SK-N-SH (cell line): ENCODE measurements around the gene DLGAP5. TPM values are rescaled to one million over a fixed set of nuclear protein-coding genes. Genes with fewer than 3 reads are reported as not detected.

ENCODE experiments used
- CTCF ChIA-PET: fragments of 300-600, 350-600 bp; formaldehyde crosslinking; extraction: SDS; loops from one replicate; lab custom pipeline; 2021; lab: Yijun Ruan, JAX
- POLR2A ChIA-PET: fragments of 350-600 bp; sonication (Branson Sonifier 250); formaldehyde crosslinking; extraction: SDS; loops from one replicate; lab custom pipeline; 2020; ENCODE audit warnings: antibody characterized with exemption, inconsistent platforms; lab: Yijun Ruan, JAX
- DNase-seq: peaks from one replicate; pipeline ENCODE4 v3.0.0; 2012
- H2AFZ ChIP-seq: fragments of 200-600 bp; sonication (generic); 2 replicates; pipeline ENCODE4 v1.8.1; 2016; ENCODE audit warnings: antibody characterized with exemption, mild to moderate bottlenecking, low read depth
- H3F3A ChIP-seq: fragments of 200-600 bp; sonication (generic); replicated peaks from 2 replicates; pipeline ENCODE3; 2016; ENCODE audit warnings: antibody characterized with exemption, mild to moderate bottlenecking; ENCODE audit not compliant: insufficient read depth
- H3K27ac ChIP-seq, 2 experiments: fragments of 200-500 bp in 1 of 2; fragments of 200-600 bp in 1 of 2; sonication (Bioruptor generic) in 1 of 2; sonication (generic), shearing (Covaris generic) in 1 of 2; 2 replicates each; pipeline versions ENCODE4 v1.5.1 to v1.6.1; 2014 to 2016; ENCODE audit warnings: low read depth in 2 of 2, inconsistent platforms in 1 of 2, low read length in 1 of 2, mild to moderate bottlenecking in 1 of 2, mixed read lengths in 1 of 2
- H3K27me3 ChIP-seq: fragments of 200-600 bp; sonication (generic), shearing (Covaris generic); 2 replicates; pipeline ENCODE4 v1.6.1; 2016; ENCODE audit warnings: mixed run types; ENCODE audit not compliant: insufficient read depth
- H3K36me3 ChIP-seq, 2 experiments: fragments of 200-500 bp in 1 of 2; fragments of 200-600 bp in 1 of 2; sonication (Bioruptor generic) in 1 of 2; sonication (generic) in 1 of 2; replicated peaks in 1 of 2; 2 replicates each; pipeline versions ENCODE3 to v1.5.1; 2014 to 2016; ENCODE audit warnings: low read length in 1 of 2, mild to moderate bottlenecking in 1 of 2; ENCODE audit not compliant: insufficient read depth in 2 of 2, control insufficient read depth in 1 of 2
- H3K4me1 ChIP-seq, 2 experiments: fragments of 200-500 bp in 1 of 2; fragments of 200-600 bp in 1 of 2; sonication (Bioruptor generic) in 1 of 2; sonication (generic), shearing (Covaris generic) in 1 of 2; 2 replicates each; pipeline versions ENCODE4 v1.5.1 to v1.6.1; 2014 to 2016; ENCODE audit warnings: low read depth in 1 of 2, low read length in 1 of 2, mixed run types in 1 of 2; ENCODE audit not compliant: insufficient read depth in 2 of 2, control insufficient read depth in 1 of 2
- H3K4me2 ChIP-seq: fragments of 200-600 bp; sonication (generic), shearing (Covaris generic); 2 replicates; pipeline ENCODE4 v1.6.1; 2017; ENCODE audit warnings: mixed run types
- H3K4me3 ChIP-seq, 2 experiments: fragments of 200-500 bp in 1 of 2; fragments of 200-600 bp in 1 of 2; sonication (Bioruptor generic) in 1 of 2; sonication (generic), shearing (Covaris generic) in 1 of 2; 2 replicates each; pipeline versions ENCODE4 v1.5.1 to v1.8.1; 2014 to 2016; ENCODE audit warnings: low read depth in 2 of 2, inconsistent platforms in 1 of 2, low read length in 1 of 2, mild to moderate bottlenecking in 1 of 2, mixed read lengths in 1 of 2, moderate library complexity in 1 of 2
- H3K79me2 ChIP-seq: fragments of 200-600 bp; sonication (generic); 2 replicates; pipeline ENCODE4 v1.8.1; 2017; ENCODE audit warnings: mild to moderate bottlenecking; ENCODE audit not compliant: insufficient read depth
- H3K9ac ChIP-seq: fragments of 200-600 bp; sonication (generic); 2 replicates; pipeline ENCODE4 v1.6.1; 2017; ENCODE audit warnings: mixed run types
- H3K9me2 ChIP-seq: fragments of 200-600 bp; sonication (generic); 2 replicates; pipeline ENCODE4 v1.6.1; 2017; ENCODE audit warnings: mixed run types
- H3K9me3 ChIP-seq: fragments of 200-600 bp; sonication (generic); 2 replicates; pipeline ENCODE4 v1.6.1; 2017; ENCODE audit warnings: mixed run types, mild to moderate bottlenecking, moderate library complexity
- H4K20me1 ChIP-seq: fragments of 200-600 bp; sonication (generic); 2 replicates; pipeline ENCODE4 v1.6.1; 2017; ENCODE audit warnings: mild to moderate bottlenecking, mixed run types; ENCODE audit not compliant: insufficient read depth
- CHD2 ChIP-seq: fragments of 150-350 bp; IDR thresholded peaks from 2 replicates; pipeline ENCODE4 v1.6.1; 2018; ENCODE audit warnings: low read length; ENCODE audit not compliant: partially characterized antibody
- ELF1 ChIP-seq: IDR thresholded peaks from 2 replicates; pipeline ENCODE4 v1.4.0; 2012
- EZH2phosphoT487 ChIP-seq: fragments of 200-600 bp; sonication (generic); IDR thresholded peaks from 2 replicates; pipeline ENCODE4 v1.6.1; 2017; ENCODE audit warnings: low read depth, mixed run types, mild to moderate bottlenecking, antibody characterized with exemption, moderate library complexity, borderline replicate concordance
- FOXJ3 ChIP-seq: sonication (generic); formaldehyde crosslinking; IDR thresholded peaks from 2 replicates; pipeline ENCODE4 v1.5.1; 2020; ENCODE audit warnings: mild to moderate bottlenecking, missing genetic modification reagents
- GABPA ChIP-seq: IDR thresholded peaks from 2 replicates; pipeline ENCODE4 v1.4.0; 2012; ENCODE audit warnings: low read depth, mild to moderate bottlenecking
- GATA2 ChIP-seq: sonication (generic); formaldehyde crosslinking; IDR thresholded peaks from 2 replicates; pipeline ENCODE4 v1.5.0; 2020; ENCODE audit warnings: mild to moderate bottlenecking, missing genetic modification reagents
- IRF3 ChIP-seq: fragments of 150-350 bp; IDR thresholded peaks from 2 replicates; pipeline ENCODE4 v1.6.1; 2016; ENCODE audit warnings: mild to moderate bottlenecking, low read depth, low read length
- JUND ChIP-seq: IDR thresholded peaks from 2 replicates; pipeline ENCODE4 v1.4.0; 2012
- MAX ChIP-seq: IDR thresholded peaks from 2 replicates; pipeline ENCODE4 v1.4.0; 2012; ENCODE audit warnings: low read depth
- MEF2A ChIP-seq: IDR thresholded peaks from 2 replicates; pipeline ENCODE4 v1.4.0; 2012; ENCODE audit warnings: low read depth, borderline replicate concordance
- MXI1 ChIP-seq: IDR thresholded peaks from 2 replicates; pipeline ENCODE4 v1.6.1; 2012; ENCODE audit warnings: mild to moderate bottlenecking, low read depth, low read length, improper control_type of control experiment
- NFIC ChIP-seq: IDR thresholded peaks from 2 replicates; pipeline ENCODE4 v1.4.0; 2012; ENCODE audit warnings: borderline replicate concordance
- PBX3 ChIP-seq: IDR thresholded peaks from 2 replicates; pipeline ENCODE4; 2012
- POLR2AphosphoS5 ChIP-seq: IDR thresholded peaks from 2 replicates; pipeline ENCODE4 v1.6.1; 2012; ENCODE audit warnings: low read depth, low read length
- RAD21 ChIP-seq: IDR thresholded peaks from 2 replicates; pipeline ENCODE4 v1.6.1; 2012; ENCODE audit warnings: mild to moderate bottlenecking, low read length
- RCOR1 ChIP-seq: fragments of 150-350 bp; IDR thresholded peaks from 2 replicates; pipeline ENCODE4 v1.6.1; 2017; ENCODE audit warnings: antibody characterized with exemption, low read length
- REST ChIP-seq: IDR thresholded peaks from 2 replicates; pipeline ENCODE4 v1.6.1; 2012; ENCODE audit warnings: mild to moderate bottlenecking, low read depth, low read length, moderate library complexity
- SIN3A ChIP-seq: IDR thresholded peaks from 2 replicates; pipeline ENCODE4 v1.6.1; 2012; ENCODE audit warnings: low read depth, mild to moderate bottlenecking, low read length, moderate library complexity, borderline replicate concordance
- TAF1 ChIP-seq: IDR thresholded peaks from 2 replicates; pipeline ENCODE4 v1.6.1; 2012; ENCODE audit warnings: low read depth, mild to moderate bottlenecking, low read length, moderate library complexity, borderline replicate concordance
- TEAD4 ChIP-seq: IDR thresholded peaks from 2 replicates; pipeline ENCODE4 v1.4.0; 2012; ENCODE audit warnings: mild to moderate bottlenecking, borderline replicate concordance; ENCODE audit not compliant: insufficient read depth
- USF1 ChIP-seq: IDR thresholded peaks from 2 replicates; pipeline ENCODE4 v1.4.0; 2012; ENCODE audit warnings: low read depth, borderline replicate concordance
- YY1 ChIP-seq: IDR thresholded peaks from 2 replicates; pipeline ENCODE4 v1.4.0; 2012; ENCODE audit warnings: low read depth, mild to moderate bottlenecking
- WGBS: methylation state at CpG from one replicate; pipeline ENCODE4 v1.1.6; 2017; ENCODE audit warnings: low lambda C conversion rate; 5-methylcytosine and 5-hydroxymethylcytosine counted together
- polyA plus RNA-seq, 3 experiments: library from polyadenylated mRNA; depleted of rRNA; stranded (reverse); fragments of >200 nt; gene quantifications; 2 replicates each; pipeline ENCODE4 v1.2.3, GENCODE V29; 2012

Gene DLGAP5
- polyA plus RNA-seq, 1 of the 3 experiments (the other 2 are of a cell fraction) = 6.4 TPM

GRCh38 chr14:55180434-55180833, 11.0 kb downstream of the DLGAP5 start:
- no peak overlapping the region for H3K9ac ChIP-seq
- H4K20me1 ChIP-seq = no peaks in the 10 kb centered on the region
- H3K36me3 ChIP-seq = peaks cover 25 to 28% of the 10 kb centered on the region in 2 experiments
- DNase-seq = no peak
- H3F3A ChIP-seq = no peaks in the 10 kb centered on the region
- H3K4me2 ChIP-seq = no peak overlapping the region
- 94% methylated on average over 4 of the region's 4 CpGs for WGBS
- H3K27ac ChIP-seq = no peak overlapping the region; a peak in 1 of 4 replicates
- H3K4me1 ChIP-seq = no peaks in the 10 kb centered on the region
- H3K27me3 ChIP-seq = no peaks in the 10 kb centered on the region
- H3K79me2 ChIP-seq = peaks cover 17% of the 10 kb centered on the region; the same call in 1 of the 2 replicates
- CTCF ChIA-PET = interaction anchor here (1.7 kb wide), 1 partner anchor 19 kb away, joined by 4 read pairs; no protein-coding TSS in a partner anchor
- no peaks in the 10 kb centered on the region for H3K9me3 ChIP-seq
- H2AFZ ChIP-seq = no peak overlapping the region
- TF ChIP-seq YY1 = no peak
- TF ChIP-seq TAF1 = no peak
- no peak for TF ChIP-seq JUND
- no peak for TF ChIP-seq EZH2phosphoT487
- TF ChIP-seq MXI1 = no peak
- no peak for TF ChIP-seq MEF2A
- no peak for TF ChIP-seq TEAD4
- TF ChIP-seq POLR2AphosphoS5 = no peak
- TF ChIP-seq MAX = no peak
- TF ChIP-seq REST = no peak
- TF ChIP-seq ELF1 = no peak
- TF ChIP-seq CHD2 = no peak
- no peaks in the 10 kb centered on the region for H3K9me2 ChIP-seq
- POLR2A ChIA-PET = no interaction called here
- H3K4me3 ChIP-seq = no peak overlapping the region

GRCh38 chr14:55180006-55180405, 11.4 kb downstream of the DLGAP5 start:
- Histone ChIP-seq H3K36me3 (peaks cover 26 to 28% of the 10 kb centered on the region in 2 experiments), H3K79me2 (peaks cover 13% of the 10 kb centered on the region; the same call in 1 of the 2 replicates), H4K20me1 (no peaks in the 10 kb centered on the region), H2AFZ (no peak overlapping the region), H3K4me2 (no peak overlapping the region), H3K9ac (no peak overlapping the region), H3K9me2 (no peaks in the 10 kb centered on the region), H3K27ac (no peak overlapping the region; a peak in 1 of 4 replicates), H3K4me1 (no peaks in the 10 kb centered on the region), H3F3A (no peaks in the 10 kb centered on the region), H3K27me3 (no peaks in the 10 kb centered on the region), H3K4me3 (no peak overlapping the region), H3K9me3 (no peaks in the 10 kb centered on the region)
- DNase-seq = no peak
- ChIA-PET POLR2A (no interaction called here), CTCF (interaction anchor here (1.7 kb wide), 1 partner anchor 19 kb away, joined by 4 read pairs; no protein-coding TSS in a partner anchor)
- TF ChIP-seq FOXJ3 (CRISPR knock-in tag) (no peak), CHD2 (no peak), GATA2 (CRISPR knock-in tag) (no peak), NFIC (no peak), SIN3A (no peak), PBX3 (no peak), GABPA (no peak), EZH2phosphoT487 (no peak), USF1 (no peak), RCOR1 (no peak), MXI1 (no peak), ELF1 (no peak), IRF3 (no peak), RAD21 (no peak)
- WGBS = 84% methylated on average over 2 of the region's 2 CpGs
